ENCODE measurements around the gene USP38. TPM values are rescaled to one million over a fixed set of nuclear protein-coding genes. Genes with fewer than 3 reads are reported as not detected.

USP38 gene
- total RNA-seq, 1 donor = 29.4 TPM

DNA sequence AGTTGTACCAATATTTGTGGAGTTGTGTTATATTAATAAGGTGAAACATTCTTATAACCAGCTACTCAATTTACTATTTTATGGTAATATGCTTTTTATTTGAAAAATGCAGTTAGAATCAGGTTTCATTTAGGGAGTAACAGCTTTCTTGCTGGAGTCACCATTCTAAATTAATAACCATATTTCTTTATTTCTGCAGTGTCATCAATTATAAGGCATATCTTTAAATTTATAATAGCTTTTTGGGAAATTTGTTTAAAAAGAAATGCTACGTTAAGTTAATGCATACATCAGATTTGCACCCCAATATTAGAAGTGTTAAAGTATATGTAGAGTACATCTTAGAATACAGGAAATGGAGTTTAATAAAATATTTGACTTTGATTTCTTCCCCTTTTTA lies 18.9 kb downstream of the USP38 start:
- no peak overlapping the region for H3K4me3 ChIP-seq (ENCODE audit: low read depth, low read length)
- no peak for DNase-seq (ENCODE audit: low read depth)
- TF ChIP-seq, protein P1, sequence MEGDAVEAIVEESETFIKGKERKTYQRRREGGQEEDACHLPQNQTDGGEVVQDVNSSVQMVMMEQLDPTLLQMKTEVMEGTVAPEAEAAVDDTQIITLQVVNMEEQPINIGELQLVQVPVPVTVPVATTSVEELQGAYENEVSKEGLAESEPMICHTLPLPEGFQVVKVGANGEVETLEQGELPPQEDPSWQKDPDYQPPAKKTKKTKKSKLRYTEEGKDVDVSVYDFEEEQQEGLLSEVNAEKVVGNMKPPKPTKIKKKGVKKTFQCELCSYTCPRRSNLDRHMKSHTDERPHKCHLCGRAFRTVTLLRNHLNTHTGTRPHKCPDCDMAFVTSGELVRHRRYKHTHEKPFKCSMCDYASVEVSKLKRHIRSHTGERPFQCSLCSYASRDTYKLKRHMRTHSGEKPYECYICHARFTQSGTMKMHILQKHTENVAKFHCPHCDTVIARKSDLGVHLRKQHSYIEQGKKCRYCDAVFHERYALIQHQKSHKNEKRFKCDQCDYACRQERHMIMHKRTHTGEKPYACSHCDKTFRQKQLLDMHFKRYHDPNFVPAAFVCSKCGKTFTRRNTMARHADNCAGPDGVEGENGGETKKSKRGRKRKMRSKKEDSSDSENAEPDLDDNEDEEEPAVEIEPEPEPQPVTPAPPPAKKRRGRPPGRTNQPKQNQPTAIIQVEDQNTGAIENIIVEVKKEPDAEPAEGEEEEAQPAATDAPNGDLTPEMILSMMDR (IDR thresholded peaks at IDR 0.05; ENCODE audit: insufficient read depth, low read depth, low read length) = no peak

DNA sequence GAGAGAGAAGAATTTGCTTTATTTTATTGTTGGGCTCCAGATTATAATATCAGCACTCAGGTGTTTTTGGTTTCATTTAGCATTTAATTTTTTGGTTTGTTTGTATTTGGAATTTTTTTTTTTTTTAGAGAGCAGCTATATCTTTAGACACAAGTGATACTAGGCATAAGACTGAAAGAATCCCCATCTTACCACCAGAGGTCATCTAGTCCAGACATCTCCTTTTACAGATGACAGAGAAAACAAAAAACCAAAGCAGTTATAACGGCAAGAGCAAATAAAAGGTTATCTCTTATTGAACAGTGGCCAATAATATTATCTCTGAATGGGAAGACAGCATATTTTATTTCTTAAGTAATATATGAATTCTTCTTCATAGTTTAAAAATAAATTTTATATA lies 22.8 kb downstream of the USP38 start:
- peak; percentile 30 for DNase-seq (ENCODE audit: low read depth)
- no peak overlapping the region for H3K4me3 ChIP-seq (ENCODE audit: low read depth, low read length)
- TF ChIP-seq, protein P1 (IDR thresholded peaks at IDR 0.05; ENCODE audit: insufficient read depth, low read depth, low read length) = peak; percentile 35

DNA sequence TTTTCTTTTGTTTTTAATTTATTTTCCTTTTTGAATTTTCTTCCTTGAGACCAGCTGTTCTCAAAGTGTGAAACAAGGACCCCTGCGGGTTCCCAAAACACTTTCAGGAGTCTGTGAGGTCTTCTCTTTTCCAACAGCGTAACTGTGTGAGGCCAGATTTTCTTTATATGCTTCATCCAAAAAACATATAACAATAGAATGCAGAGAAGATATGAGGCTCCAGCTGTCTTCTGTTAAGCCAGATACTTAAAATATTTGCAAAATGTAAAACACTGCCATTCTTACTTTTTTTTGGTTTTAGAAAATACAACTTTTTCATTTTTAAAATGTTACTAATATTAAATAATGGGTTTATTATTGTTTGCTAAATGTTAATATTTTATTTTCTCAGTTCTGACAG lies 27.8 kb downstream of the USP38 start:
- TF ChIP-seq, protein P1 (IDR thresholded peaks at IDR 0.05; ENCODE audit: insufficient read depth, low read depth, low read length) = no peak
- H3K4me3 ChIP-seq (ENCODE audit: low read depth, low read length) = no peak overlapping the region

DNA sequence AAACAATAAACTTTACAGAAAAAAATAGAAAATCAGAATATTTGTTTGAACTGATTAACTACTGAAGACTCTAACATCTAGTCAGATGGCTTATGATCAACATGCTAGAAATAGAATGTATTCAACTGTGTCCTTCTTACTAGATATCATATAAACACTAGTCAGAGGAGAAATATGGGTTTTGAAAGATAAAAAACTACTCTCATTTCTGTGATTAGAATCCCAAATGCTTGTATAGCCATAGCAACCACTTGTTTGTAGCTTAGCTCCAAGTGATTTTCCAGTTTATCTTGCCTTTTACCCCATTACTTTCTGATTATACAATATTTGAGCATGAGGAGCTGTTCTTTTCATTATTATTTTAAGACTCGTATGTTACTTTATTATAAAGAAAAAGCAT lies 31.2 kb downstream of the USP38 start:
- TF ChIP-seq, protein P1 (IDR thresholded peaks at IDR 0.05; ENCODE audit: insufficient read depth, low read depth, low read length) = no peak
- H3K4me3 ChIP-seq (ENCODE audit: low read depth, low read length) = no peak overlapping the region
- no peak for DNase-seq (ENCODE audit: low read depth)

More for the DNA sequence above, 27.8 kb downstream of the USP38 start:
- no peak for DNase-seq (ENCODE audit: low read depth)

DNA sequence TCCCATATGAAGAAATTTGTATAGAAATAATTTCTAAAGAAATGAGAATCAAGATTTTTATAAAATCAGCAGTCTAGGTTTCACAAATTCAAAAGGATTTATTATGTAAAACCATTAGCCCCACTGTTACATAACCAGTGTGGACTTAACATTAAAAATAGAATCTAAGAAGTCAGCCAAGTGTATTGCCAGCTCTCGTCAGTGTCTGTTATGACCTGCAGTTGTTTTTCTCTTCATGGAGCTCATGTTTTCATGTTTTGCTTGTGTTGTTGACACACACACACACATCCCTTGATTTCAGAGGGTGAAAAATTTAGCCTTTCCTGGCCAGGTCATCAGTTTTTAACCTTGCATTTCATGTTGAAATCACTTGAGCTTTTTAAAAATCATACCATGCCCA lies 39.5 kb downstream of the USP38 start:
- no peak overlapping the region for H3K4me3 ChIP-seq (ENCODE audit: low read depth, low read length)
- DNase-seq (ENCODE audit: low read depth) = peak; percentile 34
- TF ChIP-seq, protein P1 (IDR thresholded peaks at IDR 0.05; ENCODE audit: insufficient read depth, low read depth, low read length) = no peak

DNA sequence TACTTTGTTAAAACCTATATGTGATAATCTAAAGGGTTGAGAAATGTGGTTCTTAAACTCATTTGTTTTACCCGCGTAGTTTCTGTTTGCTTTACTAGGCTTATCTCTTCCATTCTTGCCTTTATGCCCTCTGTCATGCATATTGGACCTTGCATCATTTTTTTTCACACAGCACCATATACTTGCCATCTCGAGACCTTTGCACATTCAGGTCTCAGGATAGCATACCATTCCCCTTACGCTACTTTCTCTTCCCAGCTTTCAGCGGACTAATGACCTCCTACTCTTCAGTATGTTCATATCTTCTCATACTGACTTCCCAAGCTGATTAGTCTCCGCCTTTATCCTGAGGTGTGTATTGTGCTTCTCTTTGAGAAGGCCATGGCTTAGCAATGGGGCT lies 40.5 kb downstream of the USP38 start:
- TF ChIP-seq, protein P1 (IDR thresholded peaks at IDR 0.05; ENCODE audit: insufficient read depth, low read depth, low read length) = no peak

DNA sequence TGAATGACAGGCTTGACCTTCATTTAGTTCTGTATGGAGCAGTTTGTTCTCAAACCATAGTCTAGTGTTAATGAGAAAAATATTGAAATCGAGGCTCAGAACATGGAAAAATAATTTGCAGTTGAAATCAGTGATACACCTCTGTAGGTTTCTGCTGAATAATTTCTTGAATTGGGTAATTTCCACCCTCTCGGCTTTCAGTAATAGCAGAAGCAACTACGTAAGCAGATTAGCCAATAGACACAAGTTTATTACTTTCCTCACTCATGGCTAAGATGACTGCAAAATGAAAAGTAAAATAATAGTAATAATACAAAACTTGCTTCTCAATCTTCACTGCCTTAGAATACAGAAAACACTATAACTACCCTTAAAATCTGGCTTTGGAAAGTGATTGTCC lies 46.0 kb downstream of the USP38 start:
- TF ChIP-seq, protein P1 (IDR thresholded peaks at IDR 0.05; ENCODE audit: insufficient read depth, low read depth, low read length) = no peak
- no peak for DNase-seq (ENCODE audit: low read depth)
- no peak overlapping the region for H3K4me3 ChIP-seq (ENCODE audit: low read depth, low read length)

More for the DNA sequence above, 40.5 kb downstream of the USP38 start:
- H3K4me3 ChIP-seq (ENCODE audit: low read depth, low read length) = no peak overlapping the region
- no peak for DNase-seq (ENCODE audit: low read depth)

Measured in fibroblast of villous mesenchyme (primary cell).